ENCODE measurements around the gene SV2C. TPM values are rescaled to one million over a fixed set of nuclear protein-coding genes. Genes with fewer than 3 reads are reported as not detected.

Gene SV2C
- total and polyA plus RNA-seq, 2 donors (not counting 1 experiment from before 2014, with no cell fraction given), result not detected

- Histone ChIP-seq H4K20me1 (ENCODE audit: control insufficient read depth, extremely low read depth, insufficient read depth, low read length) (no peaks in the 10 kb centered on the region), H3K4me2 (ENCODE audit: extremely low read depth, insufficient read depth, low read length) (no peak overlapping the region), H3K27me3 (ENCODE audit: control insufficient read depth, insufficient read depth, low read length) (no peaks in the 10 kb centered on the region), H3K36me3 (ENCODE audit: control insufficient read depth, insufficient read depth, low read length) (no peaks in the 10 kb centered on the region), H3K9ac (ENCODE audit: insufficient read depth, low read length) (no peak overlapping the region), H3K4me3 (replicated peaks in 1 of 4; ENCODE audit: control extremely low read depth in 1 of 4, insufficient read depth in 1 of 4, low read depth in 3 of 4, low read length in 4 of 4) (no peak overlapping the region), H3K27ac (ENCODE audit: insufficient read depth, low read length) (no peak overlapping the region), H3K79me2 (ENCODE audit: control insufficient read depth, insufficient read depth, low read length) (no peaks in the 10 kb centered on the region), H3K9me3 (ENCODE audit: control insufficient read depth, insufficient read depth, low read depth, low read length) (no peaks in the 10 kb centered on the region), H3K4me1 (ENCODE audit: control insufficient read depth, extremely low read depth, insufficient read depth, low read length) (no peaks in the 10 kb centered on the region), H2AFZ (ENCODE audit: low read length) (no peak overlapping the region)
- DNase-seq (ENCODE audit: low read depth in 2 of 2), result no peak
- TF ChIP-seq EZH2 (IDR thresholded peaks at IDR 0.05; ENCODE audit: low read length, missing control alignments), result no peak
- TF ChIP-seq CTCF (conservative IDR thresholded peaks at IDR 0.05 in 1 of 2, IDR thresholded peaks at IDR 0.05 in 1 of 2; ENCODE audit: low read depth in 1 of 2, low read length in 2 of 2), result no peak
These were observed 188.7 kb downstream of the SV2C start for GRCh38 chr5:76271836-76272235.

- no peak overlapping the region for H3K4me3 ChIP-seq (replicated peaks in 1 of 4; ENCODE audit: control extremely low read depth in 1 of 4, insufficient read depth in 1 of 4, low read depth in 3 of 4, low read length in 4 of 4)
- H3K4me2 ChIP-seq (ENCODE audit: extremely low read depth, insufficient read depth, low read length), result no peak overlapping the region
- no peaks in the 10 kb centered on the region for H3K36me3 ChIP-seq (ENCODE audit: control insufficient read depth, insufficient read depth, low read length)
- H2AFZ ChIP-seq (ENCODE audit: low read length), result no peak overlapping the region
- H3K79me2 ChIP-seq (ENCODE audit: control insufficient read depth, insufficient read depth, low read length), result no peaks in the 10 kb centered on the region
- no peaks in the 10 kb centered on the region for H3K9me3 ChIP-seq (ENCODE audit: control insufficient read depth, insufficient read depth, low read depth, low read length)
- H3K9ac ChIP-seq (ENCODE audit: insufficient read depth, low read length), result no peak overlapping the region
- no peaks in the 10 kb centered on the region for H3K4me1 ChIP-seq (ENCODE audit: control insufficient read depth, extremely low read depth, insufficient read depth, low read length)
- DNase-seq (ENCODE audit: low read depth in 2 of 2), result no peak
- H4K20me1 ChIP-seq (ENCODE audit: control insufficient read depth, extremely low read depth, insufficient read depth, low read length), result no peaks in the 10 kb centered on the region
- no peaks in the 10 kb centered on the region for H3K27me3 ChIP-seq (ENCODE audit: control insufficient read depth, insufficient read depth, low read length)
- no peak overlapping the region for H3K27ac ChIP-seq (ENCODE audit: insufficient read depth, low read length)
- TF ChIP-seq CTCF (conservative IDR thresholded peaks at IDR 0.05 in 1 of 2, IDR thresholded peaks at IDR 0.05 in 1 of 2; ENCODE audit: low read depth in 1 of 2, low read length in 2 of 2), result no peak
These were observed 190.2 kb downstream of the SV2C start for GRCh38 chr5:76273206-76273885.

- H3K4me1 ChIP-seq (ENCODE audit: control insufficient read depth, extremely low read depth, insufficient read depth, low read length), result no peaks in the 10 kb centered on the region
- H3K4me2 ChIP-seq (ENCODE audit: extremely low read depth, insufficient read depth, low read length), result no peak overlapping the region
- no peaks in the 10 kb centered on the region for H3K79me2 ChIP-seq (ENCODE audit: control insufficient read depth, insufficient read depth, low read length)
- H3K27ac ChIP-seq (ENCODE audit: insufficient read depth, low read length), result no peak overlapping the region
- no peak overlapping the region for H3K4me3 ChIP-seq (replicated peaks in 1 of 4; ENCODE audit: control extremely low read depth in 1 of 4, insufficient read depth in 1 of 4, low read depth in 3 of 4, low read length in 4 of 4)
- DNase-seq (ENCODE audit: low read depth in 2 of 2), result no peak
- no peak overlapping the region for H2AFZ ChIP-seq (ENCODE audit: low read length)
- H3K9me3 ChIP-seq (ENCODE audit: control insufficient read depth, insufficient read depth, low read depth, low read length), result no peaks in the 10 kb centered on the region
- H4K20me1 ChIP-seq (ENCODE audit: control insufficient read depth, extremely low read depth, insufficient read depth, low read length), result no peaks in the 10 kb centered on the region
- no peak overlapping the region for H3K9ac ChIP-seq (ENCODE audit: insufficient read depth, low read length)
- no peaks in the 10 kb centered on the region for H3K27me3 ChIP-seq (ENCODE audit: control insufficient read depth, insufficient read depth, low read length)
- no peaks in the 10 kb centered on the region for H3K36me3 ChIP-seq (ENCODE audit: control insufficient read depth, insufficient read depth, low read length)
- TF ChIP-seq EZH2 (IDR thresholded peaks at IDR 0.05; ENCODE audit: low read length, missing control alignments) (no peak), CTCF (conservative IDR thresholded peaks at IDR 0.05 in 1 of 2, IDR thresholded peaks at IDR 0.05 in 1 of 2; ENCODE audit: low read depth in 1 of 2, low read length in 2 of 2) (no peak)
These were observed 191.4 kb downstream of the SV2C start for GRCh38 chr5:76274571-76274970.

Measured in fibroblast of lung (primary cell).